NT2/D1 (cell line): ENCODE results near the gene ADAMTSL5.

Experiments used
- DNase-seq: peaks from one replicate; pipeline ENCODE4 v3.0.0-alpha.2; 2011; ENCODE audit warnings: low read depth, low spot score
- H3K27me3 ChIP-seq: 2 replicates; pipeline ENCODE4 v1.6.0; 2011; ENCODE audit warnings: mild to moderate bottlenecking; ENCODE audit not compliant: insufficient read length, insufficient read depth
- H3K36me3 ChIP-seq: 2 replicates; pipeline ENCODE4 v1.6.1; 2011; ENCODE audit warnings: mild to moderate bottlenecking, low read length, mixed read lengths; ENCODE audit not compliant: insufficient read depth, insufficient read length
- H3K4me1 ChIP-seq: 2 replicates; pipeline ENCODE4 v1.5.1; 2011; ENCODE audit not compliant: insufficient read depth, insufficient read length
- H3K4me3 ChIP-seq: 2 replicates; pipeline ENCODE4 v1.5.1; 2011; ENCODE audit warnings: low read depth; ENCODE audit not compliant: insufficient read length
- H3K9ac ChIP-seq: 2 replicates; pipeline ENCODE4 v1.6.0; 2011; ENCODE audit warnings: low read depth; ENCODE audit not compliant: insufficient read length
- H3K9me3 ChIP-seq: 2 replicates; pipeline ENCODE4 v1.5.1; 2011; ENCODE audit warnings: mild to moderate bottlenecking, low read length; ENCODE audit not compliant: insufficient read depth
- SUZ12 ChIP-seq: IDR thresholded peaks from 2 replicates; pipeline ENCODE4 v1.6.1; 2011; ENCODE audit not compliant: insufficient read length, insufficient read depth; ENCODE audit errors: extremely low read depth
- YY1 ChIP-seq: IDR thresholded peaks from 2 replicates; pipeline ENCODE4 v1.6.1; 2011; ENCODE audit not compliant: insufficient read length, insufficient read depth
- ZNF274 ChIP-seq: IDR thresholded peaks from 2 replicates; pipeline ENCODE4 v1.6.1; 2011; ENCODE audit warnings: mild to moderate bottlenecking, low read depth, low read length

Gene ADAMTSL5

DNA sequence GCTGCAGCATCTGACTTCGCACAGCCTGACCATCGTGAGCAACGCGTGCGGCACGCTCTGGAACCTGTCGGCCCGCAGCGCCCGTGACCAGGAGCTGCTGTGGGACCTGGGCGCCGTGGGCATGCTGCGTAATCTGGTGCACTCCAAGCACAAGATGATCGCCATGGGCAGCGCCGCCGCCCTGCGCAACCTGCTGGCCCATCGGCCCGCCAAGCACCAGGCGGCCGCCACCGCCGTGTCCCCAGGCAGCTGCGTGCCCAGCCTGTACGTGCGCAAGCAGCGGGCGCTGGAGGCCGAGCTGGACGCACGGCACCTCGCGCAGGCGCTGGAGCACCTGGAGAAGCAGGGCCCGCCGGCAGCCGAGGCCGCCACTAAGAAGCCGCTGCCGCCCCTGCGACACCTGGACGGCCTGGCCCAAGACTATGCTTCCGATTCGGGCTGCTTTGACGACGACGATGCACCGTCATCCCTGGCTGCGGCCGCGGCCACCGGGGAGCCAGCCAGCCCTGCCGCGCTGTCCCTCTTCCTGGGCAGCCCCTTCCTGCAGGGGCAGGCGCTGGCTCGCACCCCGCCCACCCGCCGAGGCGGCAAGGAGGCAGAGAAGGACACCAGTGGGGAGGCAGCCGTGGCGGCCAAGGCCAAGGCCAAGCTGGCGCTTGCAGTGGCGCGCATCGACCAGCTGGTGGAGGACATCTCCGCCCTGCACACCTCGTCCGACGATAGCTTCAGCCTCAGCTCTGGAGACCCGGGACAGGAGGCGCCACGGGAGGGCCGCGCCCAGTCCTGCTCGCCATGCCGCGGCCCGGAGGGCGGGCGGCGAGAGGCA is 47.4 kb downstream of the ADAMTSL5 start:
- DNase-seq, result no peak
- TF ChIP-seq SUZ12 (no peak), ZNF274 (no peak), YY1 (no peak)

DNA sequence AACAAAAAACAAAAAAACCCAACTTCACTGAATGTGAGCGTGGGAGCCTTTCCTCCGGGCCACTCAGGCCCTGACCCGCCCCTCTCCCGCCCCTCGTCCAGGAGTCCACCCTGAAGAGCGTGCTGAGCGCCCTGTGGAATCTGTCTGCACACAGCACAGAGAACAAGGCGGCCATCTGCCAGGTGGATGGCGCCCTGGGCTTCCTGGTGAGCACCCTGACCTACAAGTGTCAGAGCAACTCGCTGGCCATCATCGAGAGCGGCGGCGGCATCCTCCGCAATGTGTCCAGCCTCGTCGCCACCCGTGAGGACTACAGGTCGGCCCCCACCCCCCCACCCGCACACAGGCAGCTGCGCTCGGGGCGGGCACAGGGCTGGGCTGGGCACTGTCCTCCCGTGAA is 51.0 kb downstream of the ADAMTSL5 start:
- no peak for DNase-seq
- TF ChIP-seq SUZ12, result no peak
- no peak for TF ChIP-seq ZNF274
- TF ChIP-seq YY1, result no peak
- peaks cover 26% of the 10 kb centered on the region for H3K27me3 ChIP-seq
- no peak overlapping the region for H3K4me3 ChIP-seq
- H3K9me3 ChIP-seq, result no peaks in the 10 kb centered on the region
- peaks cover 16% of the 10 kb centered on the region for H3K36me3 ChIP-seq
- H3K4me1 ChIP-seq, result peaks cover 17% of the 10 kb centered on the region
- H3K9ac ChIP-seq, result peak overlapping the region; percentile 32

More for the DNA sequence above, 47.4 kb downstream of the ADAMTSL5 start:
- H3K4me3 ChIP-seq, result no peak overlapping the region
- peaks cover 52% of the 10 kb centered on the region for H3K27me3 ChIP-seq
- no peak overlapping the region for H3K9ac ChIP-seq
- H3K36me3 ChIP-seq, result peaks cover 12% of the 10 kb centered on the region
- H3K9me3 ChIP-seq, result no peaks in the 10 kb centered on the region
- peaks cover 31% of the 10 kb centered on the region for H3K4me1 ChIP-seq

DNA sequence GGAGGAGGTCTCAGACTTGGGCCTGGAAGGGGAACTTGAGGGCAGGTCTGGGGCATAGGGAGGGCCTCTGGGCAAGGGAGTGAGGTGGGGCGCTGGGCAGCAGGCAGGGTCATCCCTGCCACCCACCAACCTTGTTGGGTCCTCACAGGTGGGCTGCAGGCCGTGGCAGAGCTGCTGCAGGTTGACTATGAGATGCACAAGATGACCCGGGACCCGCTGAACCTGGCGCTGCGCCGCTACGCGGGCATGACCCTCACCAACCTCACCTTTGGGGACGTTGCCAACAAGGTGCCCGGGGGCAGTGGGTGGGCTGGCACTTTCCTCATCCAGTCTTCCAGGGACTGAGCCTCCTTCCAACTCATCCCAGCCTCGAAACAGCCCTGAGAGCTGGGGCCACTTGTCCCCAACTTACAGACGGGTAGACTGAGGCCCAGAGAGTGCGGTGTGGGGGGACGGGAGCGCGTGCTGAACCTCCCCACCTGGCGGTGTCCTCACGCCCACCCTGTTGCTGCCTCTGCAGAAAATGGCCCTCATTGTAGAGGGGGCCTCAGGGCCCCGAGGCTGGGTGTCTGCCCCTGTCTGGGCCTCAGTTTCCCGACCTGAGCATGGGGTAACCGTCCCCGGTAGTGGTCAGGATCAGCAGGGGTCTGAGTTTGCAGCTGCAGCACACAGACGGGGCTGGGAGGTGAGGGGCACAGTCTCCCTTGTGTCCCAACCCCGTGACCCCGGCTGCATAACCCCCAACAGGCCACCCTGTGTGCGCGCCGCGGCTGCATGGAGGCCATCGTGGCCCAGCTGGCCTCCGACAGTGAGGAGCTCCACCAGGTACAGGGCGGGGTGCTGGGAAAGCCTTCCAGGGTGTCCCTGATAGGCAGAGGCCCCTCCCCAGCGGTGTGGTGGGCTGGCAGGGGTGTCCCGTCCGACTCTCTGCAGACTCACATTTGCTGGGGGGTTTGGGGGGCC is 52.5 kb downstream of the ADAMTSL5 start:
- Histone ChIP-seq H3K27me3 (peaks cover 19% of the 10 kb centered on the region), H3K9ac (no peak overlapping the region), H3K4me1 (peaks cover 16% of the 10 kb centered on the region), H3K4me3 (no peak overlapping the region), H3K9me3 (no peaks in the 10 kb centered on the region), H3K36me3 (peaks cover 12% of the 10 kb centered on the region)
- DNase-seq, result no peak
- no peak for TF ChIP-seq SUZ12
- no peak for TF ChIP-seq ZNF274

DNA sequence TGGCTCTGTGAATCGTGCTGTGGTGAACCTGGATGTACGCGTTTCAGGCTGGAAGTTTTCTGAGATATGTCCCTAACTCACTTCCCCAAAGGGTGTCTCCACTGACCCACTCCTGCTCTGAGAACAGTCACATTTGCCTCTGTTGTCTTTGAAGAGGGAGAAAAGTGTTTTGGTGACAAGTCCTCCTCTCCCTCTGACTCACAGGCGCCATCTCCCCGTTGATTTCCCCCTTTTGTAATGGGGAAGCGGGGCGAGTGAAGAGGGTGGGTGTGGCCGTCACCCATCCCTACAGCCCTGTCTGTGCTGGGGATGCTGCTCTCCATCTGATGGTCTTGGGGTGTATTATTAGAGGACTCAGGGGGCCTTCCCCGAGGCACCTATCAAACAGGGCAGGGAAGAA is 53.3 kb downstream of the ADAMTSL5 start:
- peaks cover 12% of the 10 kb centered on the region for H3K36me3 ChIP-seq
- no peak overlapping the region for H3K9ac ChIP-seq
- no peak for TF ChIP-seq YY1
- TF ChIP-seq ZNF274, result no peak
- no peak for TF ChIP-seq SUZ12
- H3K4me3 ChIP-seq, result no peak overlapping the region
- H3K4me1 ChIP-seq, result peaks cover 13% of the 10 kb centered on the region
- H3K27me3 ChIP-seq, result peaks cover 18% of the 10 kb centered on the region
- no peak for DNase-seq
- H3K9me3 ChIP-seq, result no peaks in the 10 kb centered on the region

DNA sequence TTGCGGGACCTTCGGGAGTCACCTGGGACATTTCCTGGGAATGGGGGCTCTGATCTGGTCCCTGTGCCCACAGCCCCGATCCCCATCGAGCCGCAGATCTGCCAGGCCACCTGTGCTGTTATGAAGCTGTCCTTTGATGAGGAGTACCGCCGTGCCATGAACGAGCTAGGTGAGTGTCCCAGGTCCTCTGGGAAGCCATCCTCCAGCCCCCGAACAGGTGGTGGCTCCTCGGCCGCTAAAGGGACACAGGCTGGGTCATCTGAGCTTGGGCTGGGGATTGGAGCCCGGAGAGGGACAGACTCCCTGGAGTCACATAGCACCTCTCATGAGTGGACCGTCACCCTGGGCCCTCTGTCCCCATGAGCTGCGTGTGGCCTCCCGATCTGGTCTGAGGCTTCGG is 54.9 kb downstream of the ADAMTSL5 start:
- Histone ChIP-seq H3K27me3 (peaks cover 33% of the 10 kb centered on the region), H3K9me3 (no peaks in the 10 kb centered on the region), H3K36me3 (peaks cover 12% of the 10 kb centered on the region), H3K9ac (no peak overlapping the region), H3K4me1 (peaks cover 23% of the 10 kb centered on the region), H3K4me3 (no peak overlapping the region)
- DNase-seq, result no peak
- no peak for TF ChIP-seq YY1
- no peak for TF ChIP-seq SUZ12
- TF ChIP-seq ZNF274, result no peak

DNA sequence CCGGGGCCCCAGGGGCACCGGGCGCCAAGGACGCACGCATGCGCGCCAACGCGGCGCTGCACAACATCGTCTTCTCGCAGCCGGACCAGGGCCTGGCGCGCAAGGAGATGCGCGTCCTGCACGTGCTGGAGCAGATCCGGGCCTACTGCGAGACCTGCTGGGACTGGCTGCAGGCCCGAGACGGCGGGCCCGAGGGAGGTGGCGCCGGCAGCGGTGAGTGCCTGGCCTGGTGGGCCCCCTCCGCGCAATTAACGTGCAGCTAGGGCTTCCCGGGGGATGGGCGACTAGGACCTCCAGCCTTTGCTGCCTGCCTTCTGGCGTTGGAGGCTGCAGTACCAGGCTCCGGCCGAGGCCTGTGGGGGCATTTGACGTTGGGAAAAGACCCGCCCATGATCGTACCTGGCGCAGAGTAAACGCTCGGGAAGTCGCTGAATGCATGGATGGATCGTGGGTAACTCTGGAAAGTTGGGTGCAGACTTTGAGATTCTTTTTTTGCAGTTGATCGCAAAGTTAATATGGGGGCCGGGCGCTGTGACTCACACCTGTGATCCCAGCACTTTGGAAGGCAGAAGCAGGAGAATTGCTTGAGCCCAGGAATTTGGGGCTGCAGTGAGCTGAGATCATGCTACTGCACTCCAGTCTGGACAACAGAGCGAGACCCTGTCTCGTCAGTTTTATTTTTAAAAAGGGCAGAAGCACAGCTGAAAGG is 55.6 kb downstream of the ADAMTSL5 start:
- peaks cover 30% of the 10 kb centered on the region for H3K4me1 ChIP-seq
- DNase-seq, result no peak
- H3K27me3 ChIP-seq, result peaks cover 40% of the 10 kb centered on the region
- peak overlapping the region; percentile 74 for H3K9ac ChIP-seq
- H3K36me3 ChIP-seq, result peaks cover 12% of the 10 kb centered on the region
- H3K9me3 ChIP-seq, result no peaks in the 10 kb centered on the region
- no peak overlapping the region for H3K4me3 ChIP-seq
- no peak for TF ChIP-seq ZNF274
- no peak for TF ChIP-seq YY1
- no peak for TF ChIP-seq SUZ12
